Upper lobe of right lung (tissue), 1 donor: Measurements from ENCODE around the gene NINL. TPM values are rescaled to one million over a fixed set of nuclear protein-coding genes. Genes with fewer than 3 reads are reported as not detected.
"Not testable (repeated sequence)": the region's sequence is repeated elsewhere in the genome, so short reads cannot be mapped to it uniquely, and the experiment has no call there.

Source experiments
- ATAC-seq: fragments of 200-7000 bp; cut with Tn5 transposase; one replicate; pipeline ENCODE4 v1.9.1; 2020; ENCODE audit warnings: mild to moderate bottlenecking, moderate library complexity
- DNase-seq: peaks from one replicate; pipeline ENCODE4 v3.0.0-alpha.2; 2020
- H3K27ac ChIP-seq: fragments of 200-600 bp; one replicate; pipeline ENCODE4 v1.8.0; 2022
- H3K27me3 ChIP-seq: fragments of 200-600 bp; one replicate; pipeline ENCODE4 v1.8.0; 2022; ENCODE audit warnings: mild to moderate bottlenecking
- H3K36me3 ChIP-seq: fragments of 200-600 bp; one replicate; pipeline ENCODE4 v1.8.0; 2022
- H3K4me1 ChIP-seq: fragments of 200-600 bp; one replicate; pipeline ENCODE4 v1.8.0; 2022
- H3K4me3 ChIP-seq: fragments of 200-600 bp; one replicate; pipeline ENCODE4 v1.8.0; 2022; ENCODE audit warnings: mild to moderate bottlenecking
- H3K9me3 ChIP-seq: fragments of 200-600 bp; one replicate; pipeline ENCODE4 v1.8.0; 2022
- CTCF ChIP-seq: fragments of 200-600 bp; IDR thresholded peaks from one replicate; pipeline ENCODE4 v1.8.0; 2022; ENCODE audit warnings: antibody characterized with exemption
- intact Hi-C: fragments of 100-400 bp; cut with DNase I; formaldehyde crosslinking; loops from one replicate; pipeline ENCODE4 v1.11.0; 2022
- total RNA-seq: library from RNA; stranded (reverse); fragmentation: NEBNext Ultra II Directional; extraction: Animal tissue kit (Norgen Biotek cat#: 25700); gene quantifications from one replicate; pipeline ENCODE4 v1.2.1, GENCODE V29; 2021
- donor health status: DM: no; HTN: yes; CAD: no; lungs with severe emphysema.

The NINL gene
- total RNA-seq, 1 donor from 2014 or later, result 13.2 TPM

- Histone ChIP-seq H3K4me1 (peaks cover 13% of the 10 kb centered on the region), H3K27me3 (no peaks in the 10 kb centered on the region), H3K27ac (no peak overlapping the region), H3K36me3 (no peaks in the 10 kb centered on the region), H3K9me3 (no peaks in the 10 kb centered on the region), H3K4me3 (no peak overlapping the region)
- no peak for DNase-seq
- intact Hi-C loops, result no loop called here
- TF ChIP-seq CTCF, result no peak
- ATAC-seq, result no peak
Observed at GRCh38 chr20:25619514-25619913, 34.2 kb upstream of the NINL start.

DNA sequence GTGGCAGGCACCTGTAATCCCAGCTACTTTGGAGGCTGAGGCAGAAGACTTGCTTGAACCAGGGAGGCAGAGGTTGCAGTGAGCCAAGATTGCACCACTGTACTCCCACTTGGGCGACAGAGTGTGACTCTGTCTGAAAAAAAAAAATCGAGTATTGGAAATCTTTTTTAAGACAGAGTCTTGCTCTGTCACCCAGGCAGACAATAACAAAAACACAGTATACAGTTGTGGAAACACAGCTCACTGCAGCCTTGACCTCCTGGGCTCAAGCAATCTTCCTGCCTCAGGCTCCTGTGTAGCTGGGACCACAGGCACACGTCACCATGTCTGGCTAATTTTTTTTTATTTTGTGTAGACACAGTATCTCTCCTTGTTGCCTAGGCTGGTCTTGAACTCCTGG lies 23.4 kb upstream of the NINL start:
- Histone ChIP-seq H3K36me3 (no peaks in the 10 kb centered on the region), H3K27me3 (no peaks in the 10 kb centered on the region), H3K27ac (no peak overlapping the region), H3K4me3 (no peak overlapping the region), H3K4me1 (no peaks in the 10 kb centered on the region), H3K9me3 (no peaks in the 10 kb centered on the region)
- DNase-seq (no peak), ATAC-seq (no peak)
- intact Hi-C loops, result no loop called here
- TF ChIP-seq CTCF, result no peak

DNA sequence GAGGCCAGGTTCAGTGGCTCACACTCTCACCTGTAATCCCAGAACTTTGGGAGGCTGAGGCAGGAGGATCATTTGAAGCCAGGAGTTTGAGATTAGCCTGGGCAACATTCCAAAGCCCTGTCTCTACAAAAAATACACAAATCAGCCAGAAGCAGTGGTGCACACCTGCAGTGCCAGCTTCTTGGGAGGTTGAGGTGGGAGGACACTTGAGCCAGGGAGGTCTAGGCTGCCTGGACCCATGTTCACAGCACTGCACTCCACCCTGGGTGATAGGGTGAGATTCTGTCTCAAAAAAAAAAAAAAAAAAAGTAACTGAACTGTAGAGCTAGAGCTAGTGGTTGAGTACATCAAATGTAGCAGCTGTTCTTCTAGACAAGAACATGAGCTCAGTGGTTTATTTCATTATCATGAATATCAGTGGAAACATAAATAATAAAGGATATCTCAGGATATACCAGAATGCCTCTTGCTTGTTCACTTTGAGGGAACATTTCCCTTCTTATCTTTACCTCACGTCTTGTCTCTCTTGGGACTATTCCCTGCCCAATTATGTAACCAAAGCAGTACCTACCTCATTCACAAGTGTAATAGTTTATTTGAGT lies 20.9 kb upstream of the NINL start:
- DNase-seq (no peak), ATAC-seq (no peak)
- intact Hi-C loops, result no loop called here
- Histone ChIP-seq H3K27me3 (no peaks in the 10 kb centered on the region), H3K4me3 (no peak overlapping the region), H3K4me1 (no peaks in the 10 kb centered on the region), H3K36me3 (no peaks in the 10 kb centered on the region), H3K27ac (no peak overlapping the region), H3K9me3 (no peaks in the 10 kb centered on the region)
- TF ChIP-seq CTCF, result no peak

DNA sequence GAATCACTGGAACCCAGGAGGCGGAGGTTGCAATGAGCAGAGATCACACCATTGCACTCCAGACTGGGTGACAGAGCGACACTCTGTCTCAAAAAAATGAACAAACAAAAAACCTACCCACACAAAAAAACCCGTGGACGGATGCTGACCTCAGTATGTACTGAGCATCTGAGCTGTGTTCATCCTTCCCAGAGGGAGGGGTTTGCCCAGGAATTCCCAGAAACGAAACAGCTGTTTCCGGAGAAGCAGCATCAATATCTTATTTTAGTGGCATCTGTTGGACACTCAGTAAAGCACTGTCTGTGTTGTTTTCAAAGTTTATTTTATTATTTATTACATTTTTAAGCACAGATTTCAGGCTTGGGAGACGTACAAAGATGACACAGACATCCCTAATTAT lies 19.8 kb upstream of the NINL start:
- intact Hi-C loops, result no loop called here
- H3K4me3 ChIP-seq, result no peak overlapping the region
- no peaks in the 10 kb centered on the region for H3K36me3 ChIP-seq
- TF ChIP-seq CTCF, result no peak
- no peaks in the 10 kb centered on the region for H3K9me3 ChIP-seq
- H3K27me3 ChIP-seq, result no peaks in the 10 kb centered on the region
- ATAC-seq, result no peak
- H3K4me1 ChIP-seq, result no peaks in the 10 kb centered on the region
- H3K27ac ChIP-seq, result no peak overlapping the region
- no peak for DNase-seq

- no peaks in the 10 kb centered on the region for H3K27me3 ChIP-seq
- H3K4me3 ChIP-seq, result no peak overlapping the region
- H3K36me3 ChIP-seq, result no peaks in the 10 kb centered on the region
- H3K9me3 ChIP-seq, result no peaks in the 10 kb centered on the region
- TF ChIP-seq CTCF, result no peak
- H3K27ac ChIP-seq, result no peak overlapping the region
- DNase-seq, result no peak
- intact Hi-C loops, result no loop called here
- no peaks in the 10 kb centered on the region for H3K4me1 ChIP-seq
- no peak for ATAC-seq
Observed at GRCh38 chr20:25604611-25605010, 19.3 kb upstream of the NINL start.

- H3K4me3 ChIP-seq, H3K4me1 ChIP-seq, intact Hi-C loops, ATAC-seq, H3K27me3 ChIP-seq, H3K9me3 ChIP-seq, H3K27ac ChIP-seq, DNase-seq, H3K36me3 ChIP-seq: not testable (repeated sequence)
Observed at GRCh38 chr20:25602914-25603309, 17.6 kb upstream of the NINL start.

GRCh38 chr20:25602191-25602913 lies 17.0 kb upstream of the NINL start:
- DNase-seq, H3K4me3 ChIP-seq, H3K4me1 ChIP-seq, H3K27ac ChIP-seq, H3K27me3 ChIP-seq, H3K9me3 ChIP-seq, H3K36me3 ChIP-seq, ATAC-seq, intact Hi-C loops: not testable (repeated sequence)
